GM18858 (cell line): ENCODE data around the gene HOXD8.

Experiments used
- ATAC-seq: cut with Tn5 transposase; IDR thresholded peaks from one replicate; pipeline ENCODE4 v1.9.1; 2021; ENCODE audit not compliant: unreplicated experiment

HOXD8 gene

DNA sequence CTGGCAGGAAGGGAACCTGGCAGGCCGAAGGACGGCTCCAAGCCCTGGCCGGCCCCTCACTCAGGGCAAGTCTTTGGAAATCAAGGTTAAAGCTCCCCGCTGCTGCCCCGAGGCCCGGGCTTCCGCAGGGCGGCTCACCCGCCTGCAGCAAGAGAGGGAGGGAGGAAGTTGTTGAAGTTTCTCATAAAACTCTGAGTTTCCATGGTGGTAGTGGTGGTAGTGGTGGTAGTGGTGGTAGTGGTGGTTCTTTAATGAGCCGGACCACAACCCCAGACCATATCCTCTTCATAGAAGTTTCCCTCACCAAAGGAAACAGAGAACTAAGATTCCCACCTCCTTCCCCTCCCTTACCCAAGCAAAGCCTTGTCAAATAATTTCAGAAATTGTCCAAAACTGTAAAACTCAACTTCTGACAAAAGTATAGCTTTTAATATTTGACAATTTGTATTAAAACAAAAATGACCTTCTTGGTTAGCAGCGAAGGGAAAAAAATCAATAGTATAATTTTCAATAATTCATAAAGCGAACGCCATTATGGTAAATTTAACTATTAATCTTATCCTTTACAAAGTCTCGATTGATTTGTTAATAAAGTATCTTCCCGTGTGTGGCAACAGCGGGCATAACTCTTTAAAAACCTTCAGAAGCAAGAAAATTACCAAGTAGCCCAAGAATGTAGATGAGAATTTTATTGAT lies 14.4 kb upstream of the HOXD8 start:
- no peak for ATAC-seq

GRCh38 chr2:176115883-176116813 lies 13.4 kb upstream of the HOXD8 start, which contains the start of gene HOXD10:
TSS of gene HOXD10 (plus strand) at chr2:176116778. CDS start at chr2:176116834, 56 bp downstream.
- no peak for ATAC-seq

DNA sequence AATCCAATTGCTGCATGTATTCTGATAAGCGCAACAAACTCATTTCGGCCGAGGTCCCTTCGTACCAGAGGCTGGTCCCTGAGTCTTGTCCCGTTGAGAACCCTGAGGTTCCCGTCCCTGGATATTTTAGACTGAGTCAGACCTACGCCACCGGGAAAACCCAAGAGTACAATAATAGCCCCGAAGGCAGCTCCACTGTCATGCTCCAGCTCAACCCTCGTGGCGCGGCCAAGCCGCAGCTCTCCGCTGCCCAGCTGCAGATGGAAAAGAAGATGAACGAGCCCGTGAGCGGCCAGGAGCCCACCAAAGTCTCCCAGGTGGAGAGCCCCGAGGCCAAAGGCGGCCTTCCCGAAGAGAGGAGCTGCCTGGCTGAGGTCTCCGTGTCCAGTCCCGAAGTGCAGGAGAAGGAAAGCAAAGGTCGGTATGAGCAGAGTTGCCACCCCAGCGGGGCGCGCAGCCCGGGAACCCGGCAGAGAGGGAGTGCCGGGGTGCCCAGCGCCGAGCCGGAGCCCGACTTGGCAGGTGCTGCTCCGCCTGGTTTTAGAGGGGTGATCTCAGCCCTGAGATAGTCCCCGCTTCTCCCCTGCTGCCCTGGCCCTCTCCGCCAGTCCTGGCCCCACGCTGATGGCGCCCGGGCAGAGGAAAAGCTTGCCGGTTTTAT lies 12.2 kb upstream of the HOXD8 start:
- no peak for ATAC-seq

DNA sequence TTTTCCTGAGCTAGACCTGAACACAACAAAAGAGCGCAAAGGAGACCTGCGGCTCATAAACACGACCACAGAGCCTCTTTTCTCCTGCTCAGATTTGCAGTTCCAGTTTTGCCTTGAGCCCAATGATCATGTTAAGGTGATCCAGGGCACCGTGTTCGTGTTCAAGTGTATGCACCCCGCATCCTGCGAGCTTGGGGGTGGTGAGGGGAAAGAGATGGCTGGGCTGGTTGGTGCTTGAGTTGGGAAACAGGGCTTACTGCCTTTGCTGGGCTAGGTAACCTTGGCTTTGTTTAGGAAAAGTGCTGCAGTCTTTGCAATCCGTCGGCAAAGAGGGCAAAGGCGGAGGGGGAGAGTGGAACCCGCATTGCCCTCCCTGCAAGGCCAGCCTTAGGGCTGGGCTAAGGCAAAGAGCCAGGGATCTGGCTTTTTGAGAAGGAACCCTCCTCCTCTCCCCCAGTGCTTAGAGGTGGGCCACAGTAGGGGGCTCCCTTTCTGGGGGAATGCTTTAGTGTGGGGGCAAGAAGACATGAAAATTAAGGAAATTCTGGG lies 11.6 kb upstream of the HOXD8 start:
- no peak for ATAC-seq

- no peak for ATAC-seq
Observed at GRCh38 chr2:176118601-176119339, 10.7 kb upstream of the HOXD8 start.

DNA sequence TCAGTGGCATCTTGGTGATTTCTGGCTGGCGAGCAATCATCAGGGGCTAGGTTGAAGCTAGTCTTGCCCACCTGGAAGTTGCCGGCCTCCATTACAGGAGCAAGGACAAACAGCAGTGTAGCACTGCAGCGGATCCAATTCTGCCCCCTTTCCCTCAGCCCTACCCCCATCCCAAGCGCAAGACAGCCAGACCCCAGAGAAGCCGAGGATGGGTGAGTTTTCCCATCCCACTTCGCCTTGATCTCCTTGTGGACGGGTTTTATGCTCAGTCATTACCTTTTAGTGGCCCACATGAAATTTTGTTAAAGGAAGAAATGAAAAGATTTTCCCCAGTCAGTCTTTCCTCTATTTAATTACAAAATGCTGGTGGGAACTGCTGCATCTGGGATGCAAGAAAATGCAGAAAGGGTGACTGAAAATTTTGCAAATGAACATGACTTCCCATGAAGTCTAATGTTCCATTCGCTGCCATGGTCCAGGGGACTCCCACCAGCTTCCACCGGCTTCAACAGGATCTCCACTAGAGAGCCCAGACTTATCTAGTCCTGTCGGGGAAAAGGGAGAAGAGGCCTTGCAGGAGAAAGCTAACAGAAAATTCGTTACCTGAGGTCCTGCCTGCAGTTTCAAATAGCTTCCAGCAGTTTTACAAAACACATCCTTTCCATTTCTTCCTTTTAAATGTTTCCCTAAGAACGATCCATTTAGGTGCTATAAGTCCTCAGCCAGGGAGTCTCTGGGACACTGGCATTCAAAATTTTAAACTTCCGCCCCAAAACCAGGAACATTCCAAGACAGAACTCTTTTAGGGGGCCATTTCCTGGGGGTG lies 8.9 kb upstream of the HOXD8 start:
- ATAC-seq: no peak

DNA sequence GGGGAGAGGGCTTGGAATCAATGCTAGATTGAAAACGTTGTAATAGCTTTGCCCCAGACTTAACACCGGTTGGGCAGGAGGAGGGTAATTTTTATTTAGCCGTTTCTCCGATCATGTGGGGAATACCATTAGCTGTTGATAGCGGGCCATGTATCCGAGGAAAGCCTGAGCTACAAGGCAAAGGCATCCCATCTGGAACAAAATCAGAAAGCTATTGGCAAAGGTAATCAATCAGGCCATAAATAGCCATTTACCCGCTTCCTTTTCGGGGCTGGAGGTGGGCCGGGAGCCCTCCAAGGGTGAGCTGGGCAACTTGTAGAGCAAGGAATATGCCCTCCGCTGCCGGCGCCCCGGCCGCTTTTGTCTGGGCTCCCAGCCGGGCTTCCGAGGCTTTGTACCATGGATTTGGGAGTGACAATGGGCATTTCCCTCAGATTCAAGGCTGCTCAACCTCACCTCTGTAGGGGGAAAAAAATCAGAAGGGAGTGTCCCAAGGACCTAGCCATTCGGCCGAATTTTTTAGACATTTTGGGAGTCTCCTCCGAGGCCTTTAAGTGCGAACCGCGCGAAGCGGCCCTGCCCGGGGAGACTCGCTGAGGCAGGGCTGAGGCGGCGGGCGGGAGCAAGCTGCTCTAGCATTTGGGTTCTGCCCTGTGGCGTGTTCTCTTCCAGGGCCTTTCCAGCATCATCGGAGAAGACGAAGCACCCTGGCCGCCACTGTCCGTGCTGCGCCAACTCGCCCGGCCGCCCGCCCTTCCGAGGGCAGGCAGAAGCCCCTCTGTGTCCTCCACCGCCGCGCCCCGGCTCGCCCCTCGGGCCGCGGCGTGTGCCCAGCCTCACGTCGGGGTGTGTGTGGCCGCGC lies 8.1 kb upstream of the HOXD8 start:
- no peak for ATAC-seq

- no peak for ATAC-seq
Observed at GRCh38 chr2:176122052-176122682, 7.3 kb upstream of the HOXD8 start.

DNA sequence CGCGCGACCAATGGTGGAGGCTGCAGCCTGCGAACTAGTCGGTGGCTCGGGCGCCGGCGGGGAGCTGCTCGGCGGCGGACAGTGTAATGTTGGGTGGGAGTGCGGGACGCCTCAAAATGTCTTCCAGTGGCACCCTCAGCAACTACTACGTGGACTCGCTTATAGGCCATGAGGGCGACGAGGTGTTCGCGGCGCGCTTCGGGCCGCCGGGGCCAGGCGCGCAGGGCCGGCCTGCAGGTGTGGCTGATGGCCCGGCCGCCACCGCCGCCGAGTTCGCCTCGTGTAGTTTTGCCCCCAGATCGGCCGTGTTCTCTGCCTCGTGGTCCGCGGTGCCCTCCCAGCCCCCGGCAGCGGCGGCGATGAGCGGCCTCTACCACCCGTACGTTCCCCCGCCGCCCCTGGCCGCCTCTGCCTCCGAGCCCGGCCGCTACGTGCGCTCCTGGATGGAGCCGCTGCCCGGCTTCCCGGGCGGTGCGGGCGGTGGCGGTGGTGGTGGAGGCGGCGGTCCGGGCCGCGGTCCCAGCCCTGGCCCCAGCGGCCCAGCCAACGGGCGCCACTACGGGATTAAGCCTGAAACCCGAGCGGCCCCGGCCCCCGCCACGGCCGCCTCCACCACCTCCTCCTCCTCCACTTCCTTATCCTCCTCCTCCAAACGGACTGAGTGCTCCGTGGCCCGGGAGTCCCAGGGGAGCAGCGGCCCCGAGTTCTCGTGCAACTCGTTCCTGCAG lies 6.7 kb upstream of the HOXD8 start, which contains the start of gene HOXD9:
TSS of gene HOXD9 (plus strand) at position 37 of the 728 bp plus-strand sequence. CDS start at position 87, 50 bp downstream.
- ATAC-seq: no peak

- no peak for ATAC-seq
Observed at GRCh38 chr2:176123411-176124109, 5.9 kb upstream of the HOXD8 start.

DNA sequence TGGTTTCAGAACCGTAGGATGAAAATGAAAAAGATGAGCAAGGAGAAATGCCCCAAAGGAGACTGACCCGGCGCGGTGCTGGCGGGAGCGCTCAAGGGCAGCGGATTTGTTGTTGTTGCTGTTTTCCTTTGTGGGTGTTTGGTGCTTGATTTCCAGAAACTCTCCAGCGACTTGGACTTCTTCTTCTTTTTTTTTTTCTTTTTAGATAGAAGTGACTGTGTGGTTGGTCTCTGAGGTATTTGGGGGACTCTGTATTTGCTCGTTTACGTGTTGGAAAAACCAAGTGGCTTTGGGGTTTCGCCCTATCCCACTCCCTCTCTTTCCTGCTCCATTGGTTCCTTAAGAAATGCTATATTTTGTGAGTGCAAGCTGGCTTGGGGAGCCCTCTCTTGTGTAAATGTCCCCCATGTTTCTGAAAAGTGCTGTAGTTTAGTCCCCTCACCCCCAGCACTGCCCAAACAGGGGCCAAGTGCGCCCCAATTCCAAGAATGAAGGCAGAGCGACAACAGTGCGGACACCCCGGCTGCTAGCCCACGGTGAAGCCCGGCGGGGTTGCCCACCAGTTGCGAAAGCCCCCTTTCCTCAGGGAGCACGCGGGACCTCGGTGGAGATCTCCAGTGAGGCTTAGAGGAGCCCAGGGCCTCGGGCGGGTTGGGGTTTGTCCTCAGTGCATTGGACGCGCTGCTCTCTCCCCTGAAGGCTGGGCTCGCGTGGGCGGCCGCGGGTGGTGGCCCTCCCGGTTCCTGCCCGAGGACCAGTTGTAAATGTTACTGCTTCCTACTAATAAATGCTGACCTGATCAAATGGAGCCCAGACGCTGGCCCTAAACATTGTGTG lies 5.2 kb upstream of the HOXD8 start:
- no peak for ATAC-seq

- no peak for ATAC-seq
Observed at GRCh38 chr2:176124947-176125771, 4.3 kb upstream of the HOXD8 start.

DNA sequence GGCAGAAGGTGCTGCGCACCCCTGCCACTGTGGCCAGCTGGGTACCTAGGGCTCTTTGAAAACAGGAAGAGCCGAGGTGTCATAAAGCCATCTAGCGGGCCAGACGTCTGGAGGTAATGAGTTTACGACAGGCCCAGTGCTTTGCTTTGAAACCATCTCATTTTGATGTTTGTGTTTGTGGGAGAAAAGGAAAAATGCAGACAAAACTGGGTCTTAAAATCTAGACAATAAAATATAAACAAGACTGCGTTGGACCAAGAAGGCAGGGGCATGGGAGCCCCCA lies 3.8 kb upstream of the HOXD8 start:
- ATAC-seq: no peak

GRCh38 chr2:176126929-176127773 lies 2.4 kb upstream of the HOXD8 start:
- no peak for ATAC-seq

DNA sequence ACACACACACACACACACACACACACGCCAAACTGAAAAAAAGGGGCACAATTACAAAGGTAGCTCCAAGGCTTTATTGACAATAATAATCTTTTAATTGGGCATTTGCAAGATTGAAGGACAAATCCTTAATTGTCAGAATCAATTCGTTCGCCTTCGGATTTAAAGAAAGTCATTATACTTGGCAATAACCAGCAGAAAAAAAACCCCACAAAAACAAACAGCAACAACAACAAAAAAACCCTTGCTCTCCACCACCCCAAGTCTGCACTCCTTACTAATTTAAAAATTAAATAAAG lies 1.8 kb upstream of the HOXD8 start:
- ATAC-seq: no peak
